ENCODE results near the gene ABCB9. TPM values are rescaled to one million over a fixed set of nuclear protein-coding genes. Genes with fewer than 3 reads are reported as not detected.

Gene ABCB9
- total RNA-seq, 4 donors from 2014 or later, result 2.0 to 8.6 (median 6.1) TPM

DNA sequence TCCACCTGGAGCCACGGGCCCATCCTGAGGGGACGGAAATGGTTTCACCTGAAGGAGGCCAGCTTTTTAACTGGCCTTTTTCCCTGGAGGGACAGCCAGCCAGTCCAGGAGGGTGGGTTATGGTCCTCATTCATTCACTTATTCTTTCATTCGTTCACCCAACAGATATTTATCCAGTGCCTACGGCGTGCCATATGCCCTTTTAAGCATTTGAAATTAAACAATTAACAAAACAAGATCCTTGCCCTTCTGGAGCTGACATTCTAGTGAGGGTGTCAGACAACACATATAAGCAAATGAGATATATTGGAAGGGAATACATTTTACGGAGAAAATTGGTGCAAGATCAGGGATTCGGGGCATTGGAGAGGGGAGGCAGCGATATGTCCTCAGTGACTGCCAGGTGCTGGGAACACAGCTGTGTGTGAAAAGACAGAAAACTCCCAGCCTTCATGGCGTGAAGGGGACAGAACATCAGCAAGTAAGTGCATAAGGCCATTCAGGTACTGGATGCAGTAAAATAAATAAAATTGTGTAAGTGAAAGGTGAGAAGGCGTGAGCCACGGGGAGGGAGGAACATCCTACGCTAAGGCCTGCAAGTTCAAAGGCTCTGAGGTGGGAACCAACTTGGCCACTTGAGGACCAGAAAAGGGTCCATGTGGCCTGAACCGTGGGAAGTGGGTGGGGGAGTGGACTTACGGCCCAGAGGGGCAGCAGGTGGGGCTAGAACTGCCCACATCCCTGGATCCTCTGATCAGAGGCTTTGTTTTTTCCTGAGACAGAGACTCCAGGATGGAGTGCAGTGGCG is 684 bp upstream of the ABCB9 start:
- Histone ChIP-seq H3K9me3 (no peaks in the 10 kb centered on the region), H3K4me3 (peak overlapping the region in 1 of 2 donors; percentile 59), H3K27ac (peak overlapping the region; percentile 40 to 68), H3K27me3 (no peaks in the 10 kb centered on the region), H3K36me3 (no peaks in the 10 kb centered on the region), H3K4me1 (peaks cover 0 to 11% of the 10 kb centered on the region in 2 donors)
- no peak for TF ChIP-seq POLR2A (IDR thresholded peaks at IDR 0.05)
- TF ChIP-seq, protein P1, sequence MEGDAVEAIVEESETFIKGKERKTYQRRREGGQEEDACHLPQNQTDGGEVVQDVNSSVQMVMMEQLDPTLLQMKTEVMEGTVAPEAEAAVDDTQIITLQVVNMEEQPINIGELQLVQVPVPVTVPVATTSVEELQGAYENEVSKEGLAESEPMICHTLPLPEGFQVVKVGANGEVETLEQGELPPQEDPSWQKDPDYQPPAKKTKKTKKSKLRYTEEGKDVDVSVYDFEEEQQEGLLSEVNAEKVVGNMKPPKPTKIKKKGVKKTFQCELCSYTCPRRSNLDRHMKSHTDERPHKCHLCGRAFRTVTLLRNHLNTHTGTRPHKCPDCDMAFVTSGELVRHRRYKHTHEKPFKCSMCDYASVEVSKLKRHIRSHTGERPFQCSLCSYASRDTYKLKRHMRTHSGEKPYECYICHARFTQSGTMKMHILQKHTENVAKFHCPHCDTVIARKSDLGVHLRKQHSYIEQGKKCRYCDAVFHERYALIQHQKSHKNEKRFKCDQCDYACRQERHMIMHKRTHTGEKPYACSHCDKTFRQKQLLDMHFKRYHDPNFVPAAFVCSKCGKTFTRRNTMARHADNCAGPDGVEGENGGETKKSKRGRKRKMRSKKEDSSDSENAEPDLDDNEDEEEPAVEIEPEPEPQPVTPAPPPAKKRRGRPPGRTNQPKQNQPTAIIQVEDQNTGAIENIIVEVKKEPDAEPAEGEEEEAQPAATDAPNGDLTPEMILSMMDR (IDR thresholded peaks at IDR 0.05), result no peak
- DNase-seq, result no peak
- intact Hi-C loops (cut with DNase I; ENCODE audit: low total_unique reads), result no loop called here

DNA sequence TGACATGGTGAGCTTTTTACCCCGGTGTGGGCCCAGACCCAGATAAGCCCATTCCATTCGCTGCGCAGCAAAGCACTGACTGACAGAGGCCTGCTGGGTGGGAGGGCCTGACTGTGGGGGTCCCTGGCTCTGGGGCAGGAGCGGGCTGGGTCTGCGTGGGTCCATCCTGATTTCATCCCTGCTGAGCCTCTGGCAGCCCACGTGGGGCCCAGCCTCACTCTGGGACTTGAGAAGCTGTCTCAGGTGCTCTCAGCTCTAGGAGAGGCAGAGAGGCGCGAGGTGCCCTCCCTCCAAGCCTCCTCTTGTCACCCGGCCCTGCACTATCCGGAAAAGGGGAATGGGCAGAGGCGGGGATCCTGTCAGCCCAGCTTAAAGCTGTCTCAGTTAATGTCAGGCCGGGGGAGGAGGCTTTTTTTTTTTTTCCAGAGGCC is 927 bp downstream of the ABCB9 start:
- H3K9me3 ChIP-seq, result no peaks in the 10 kb centered on the region
- H3K27me3 ChIP-seq, result no peaks in the 10 kb centered on the region
- H3K27ac ChIP-seq, result peak overlapping the region; percentile 38 to 40
- H3K4me1 ChIP-seq, result peaks cover 0 to 11% of the 10 kb centered on the region in 2 donors
- no peak for TF ChIP-seq POLR2A (IDR thresholded peaks at IDR 0.05)
- TF ChIP-seq, protein P1 (IDR thresholded peaks at IDR 0.05), result no peak
- intact Hi-C loops (cut with DNase I; ENCODE audit: low total_unique reads), result no loop called here
- H3K4me3 ChIP-seq, result peak overlapping the region; percentile 52 to 59
- H3K36me3 ChIP-seq, result no peaks in the 10 kb centered on the region
- no peak for DNase-seq

DNA sequence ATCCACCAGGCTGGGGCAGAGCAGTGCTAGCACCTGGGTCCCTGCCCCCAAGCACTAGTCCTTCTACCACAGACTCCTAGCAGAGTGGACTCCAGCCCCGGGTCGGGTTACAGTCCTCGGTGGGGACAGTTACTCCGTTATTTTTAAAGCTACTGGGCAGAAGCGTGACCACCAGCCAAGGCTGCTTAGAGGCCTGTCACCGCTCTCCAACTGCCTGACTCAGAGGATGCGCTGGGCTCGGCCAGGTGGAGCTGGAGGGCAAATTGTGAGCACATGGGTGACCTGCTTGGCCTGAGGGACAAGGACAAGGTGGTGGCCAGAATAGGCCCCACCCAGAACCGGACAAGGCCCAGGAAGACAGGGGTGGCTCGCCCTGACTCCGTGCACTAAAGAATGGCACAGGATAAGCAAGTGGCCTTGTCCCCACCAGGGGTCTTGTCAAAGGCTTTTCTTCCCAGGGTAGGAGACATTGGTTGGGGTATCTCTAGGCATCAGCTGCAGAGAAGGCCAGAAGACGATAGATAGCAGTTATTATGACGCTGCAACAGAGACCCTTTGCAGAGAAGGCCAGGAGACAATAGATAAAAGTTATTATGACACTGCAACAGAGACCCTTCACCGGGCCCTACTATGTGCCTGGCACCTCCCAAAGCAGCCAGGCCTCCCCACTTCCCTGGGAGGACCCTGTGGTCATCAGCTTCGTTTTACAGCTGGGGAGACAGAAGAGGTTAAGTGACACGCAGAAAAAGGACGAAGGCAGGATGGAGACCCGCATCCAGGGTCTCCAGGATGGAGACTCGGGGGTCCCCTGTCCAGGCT is 1.6 kb downstream of the ABCB9 start:
- H3K4me3 ChIP-seq, result no peak overlapping the region
- H3K9me3 ChIP-seq, result no peaks in the 10 kb centered on the region
- H3K27ac ChIP-seq, result peak overlapping the region in 1 of 2 donors; percentile 40
- no peak for DNase-seq
- peaks cover 0 to 11% of the 10 kb centered on the region in 2 donors for H3K4me1 ChIP-seq
- H3K27me3 ChIP-seq, result no peaks in the 10 kb centered on the region
- TF ChIP-seq, protein P1 (IDR thresholded peaks at IDR 0.05), result no peak
- TF ChIP-seq POLR2A (IDR thresholded peaks at IDR 0.05), result no peak
- intact Hi-C loops (cut with DNase I; ENCODE audit: low total_unique reads), result no loop called here
- H3K36me3 ChIP-seq, result no peaks in the 10 kb centered on the region

DNA sequence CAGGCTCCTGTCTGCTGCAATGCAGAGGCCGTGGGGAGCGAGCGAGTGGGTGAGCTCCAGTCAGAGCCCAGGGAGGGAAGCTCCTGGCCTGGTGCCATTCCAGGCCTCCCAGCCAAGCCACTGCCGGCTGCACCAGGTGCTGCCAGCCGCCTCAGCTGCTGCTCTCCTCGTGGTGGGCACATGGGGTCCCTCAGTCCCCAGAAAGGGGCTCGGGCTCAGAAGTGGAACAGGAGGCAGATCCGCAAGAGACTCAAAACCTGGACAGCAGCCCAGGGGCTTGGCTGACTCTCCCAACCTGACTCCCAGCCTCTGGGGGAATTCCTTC is 2.4 kb downstream of the ABCB9 start:
- H3K36me3 ChIP-seq, result no peaks in the 10 kb centered on the region
- H3K4me3 ChIP-seq, result no peak overlapping the region
- TF ChIP-seq, protein P1 (IDR thresholded peaks at IDR 0.05), result no peak
- DNase-seq, result peak in 1 of 2 donors; percentile 59
- no peaks in the 10 kb centered on the region for H3K27me3 ChIP-seq
- intact Hi-C loops (cut with DNase I; ENCODE audit: low total_unique reads), result no loop called here
- H3K9me3 ChIP-seq, result no peaks in the 10 kb centered on the region
- H3K27ac ChIP-seq, result no peak overlapping the region
- H3K4me1 ChIP-seq, result peaks cover 0 to 11% of the 10 kb centered on the region in 2 donors

All from uterus (tissue), 4 donors.